ENCODE data around the gene HMX1.

DNA sequence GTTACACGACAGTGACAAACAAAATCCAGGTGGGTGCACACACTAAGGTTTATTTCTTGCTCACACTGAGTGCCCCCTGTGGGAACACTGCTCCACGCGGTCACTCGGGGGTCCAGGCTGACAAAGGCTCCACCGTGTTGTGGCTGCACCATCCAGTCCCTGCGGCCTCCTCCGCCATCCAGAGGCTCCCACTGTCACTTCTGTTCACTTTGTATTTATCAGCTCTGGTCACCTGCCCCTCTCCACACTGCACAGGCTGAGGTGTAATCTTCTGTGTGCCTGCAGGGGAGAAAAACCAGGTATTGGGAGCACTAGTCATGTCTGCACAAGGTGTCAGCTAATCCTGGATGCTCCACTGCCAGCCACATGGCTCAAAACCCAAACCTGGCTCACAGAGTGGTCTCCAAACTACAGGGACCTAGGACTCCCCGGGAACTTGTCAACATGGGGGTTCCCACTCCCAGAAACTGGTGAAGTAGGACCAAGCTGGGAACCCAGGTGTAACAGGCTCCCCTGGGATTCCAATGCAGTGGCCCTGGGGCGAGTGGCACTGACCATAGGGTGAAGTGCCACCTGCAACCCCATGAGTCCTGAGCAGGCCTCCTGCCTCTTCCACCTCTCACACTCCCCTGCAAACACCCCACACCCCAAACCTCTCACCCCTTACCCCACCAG, 25.5 kb downstream of the HMX1 start:
- TF ChIP-seq CTCF (optimal IDR thresholded peaks at IDR 0.05 in 1 of 3, IDR thresholded peaks at IDR 0.05 in 1 of 3, conservative IDR thresholded peaks at IDR 0.05 in 1 of 3; ENCODE audit: extremely low read depth in 1 of 3, insufficient read depth in 2 of 3, low read length in 3 of 3) (no peak), EZH2 (IDR thresholded peaks at IDR 0.05; ENCODE audit: low read length) (no peak)

Data from keratinocyte (primary cell).